HepG2 (cell line): ENCODE data around the gene MAP3K8. TPM values are rescaled to one million over a fixed set of nuclear protein-coding genes. Genes with fewer than 3 reads are reported as not detected.

Experiments
- ARNT2 ChIP-seq: sonication (generic); formaldehyde crosslinking; IDR thresholded peaks from 2 replicates; pipeline ENCODE4 v1.8.0; 2022; ENCODE audit warnings: mild to moderate bottlenecking, low read depth, missing genetic modification reagents, moderate library complexity
- HDAC6 ChIP-seq: fragments of 200-600 bp; sonication (generic); IDR thresholded peaks from 2 replicates; pipeline ENCODE4 v1.7.0; 2017; ENCODE audit warnings: mild to moderate bottlenecking, antibody characterized with exemption, low read length, low read depth
- JARID2 ChIP-seq: sonication (generic); formaldehyde crosslinking; IDR thresholded peaks from 2 replicates; pipeline ENCODE4 v1.8.1; 2023; ENCODE audit warnings: missing genetic modification reagents, inconsistent platforms; ENCODE audit not compliant: insufficient replicate concordance
- ZBTB7A ChIP-seq: sonication (generic); formaldehyde crosslinking; IDR thresholded peaks from 2 replicates; pipeline ENCODE4 v1.8.0; 2022; ENCODE audit warnings: mild to moderate bottlenecking, missing genetic modification reagents
- ZNF20 ChIP-seq: sonication (generic); formaldehyde crosslinking; IDR thresholded peaks from 2 replicates; pipeline ENCODE4 v1.4.0; 2020; ENCODE audit warnings: mild to moderate bottlenecking, moderate library complexity, missing genetic modification reagents
- ZNF232 ChIP-seq: sonication (generic); formaldehyde crosslinking; IDR thresholded peaks from 2 replicates; pipeline ENCODE4 v1.4.0; 2020; ENCODE audit warnings: missing genetic modification reagents, borderline replicate concordance
- ZNF678 ChIP-seq: sonication (generic); formaldehyde crosslinking; IDR thresholded peaks from 2 replicates; pipeline ENCODE4 v1.4.0; 2020; ENCODE audit warnings: mild to moderate bottlenecking, missing genetic modification reagents
- ZNF776 ChIP-seq: sonication (generic); formaldehyde crosslinking; IDR thresholded peaks from 2 replicates; pipeline ENCODE4 v1.4.0; 2020; ENCODE audit warnings: mild to moderate bottlenecking, missing genetic modification reagents
- polyA plus RNA-seq, 8 experiments: library from polyadenylated mRNA; depleted of rRNA in 3 of 8; stranded (reverse) in 7 of 8; unstranded in 1 of 8; fragments of >200 nt; fragmentation: Illumina TruSeq in 4 of 8; extraction: Trizol in 4 of 8; gene quantifications; 2 replicates each; pipeline versions ENCODE4 v1.2.1 to v1.2.3, GENCODE V29; 2011 to 2016; ENCODE audit warnings: low read depth in 4 of 8, missing spikeins in 1 of 8, mixed read lengths in 1 of 8; ENCODE audit not compliant: insufficient read depth in 1 of 8
- total RNA-seq, 5 experiments: library from RNA; depleted of rRNA; stranded (reverse); fragments of >200 nt; fragmentation: Illumina TruSeq; extraction: Trizol; gene quantifications; 2 replicates each; pipeline ENCODE4 v1.2.3, GENCODE V29; 2016; ENCODE audit warnings: low read depth in 1 of 5
- TF ChIP-seq, protein P1 (sequence below): sonication (generic); formaldehyde crosslinking; IDR thresholded peaks from 2 replicates; pipeline ENCODE4 v1.4.0; 2020; ENCODE audit warnings: missing genetic modification reagents, borderline replicate concordance
- TF ChIP-seq, protein P2 (sequence below): sonication (generic); formaldehyde crosslinking; IDR thresholded peaks from 2 replicates; pipeline ENCODE4 v1.4.0; 2020; ENCODE audit warnings: missing genetic modification reagents, mild to moderate bottlenecking, borderline replicate concordance
- TF ChIP-seq, protein P3 (sequence below): sonication (generic); formaldehyde crosslinking; conservative IDR thresholded peaks from 2 replicates; pipeline ENCODE4 v1.4.0; 2020; ENCODE audit warnings: missing genetic modification reagents
- TF ChIP-seq, protein P4 (sequence below): IDR thresholded peaks from 2 replicates; pipeline ENCODE4 v1.6.1; 2016; ENCODE audit warnings: missing genetic modification reagents, missing compliant biosample characterization
- TF ChIP-seq, protein P5 (sequence below), 2 experiments: IDR thresholded peaks; 2 replicates each; pipeline ENCODE4 v1.6.1; 2011 to 2012; ENCODE audit warnings: low read length in 2 of 2, borderline replicate concordance in 1 of 2, low read depth in 1 of 2, mild to moderate bottlenecking in 1 of 2, moderate library complexity in 1 of 2
- TF ChIP-seq, protein P6 (sequence below): sonication (generic); formaldehyde crosslinking; IDR thresholded peaks from 2 replicates; pipeline ENCODE4 v1.4.0; 2020; ENCODE audit warnings: mild to moderate bottlenecking, missing genetic modification reagents

The MAP3K8 gene
- total and polyA plus RNA-seq, 2 of the 13 experiments (the other 11 are each of a cell fraction or from before 2014, with no cell fraction given) = 19.3 to 37.9 TPM

DNA sequence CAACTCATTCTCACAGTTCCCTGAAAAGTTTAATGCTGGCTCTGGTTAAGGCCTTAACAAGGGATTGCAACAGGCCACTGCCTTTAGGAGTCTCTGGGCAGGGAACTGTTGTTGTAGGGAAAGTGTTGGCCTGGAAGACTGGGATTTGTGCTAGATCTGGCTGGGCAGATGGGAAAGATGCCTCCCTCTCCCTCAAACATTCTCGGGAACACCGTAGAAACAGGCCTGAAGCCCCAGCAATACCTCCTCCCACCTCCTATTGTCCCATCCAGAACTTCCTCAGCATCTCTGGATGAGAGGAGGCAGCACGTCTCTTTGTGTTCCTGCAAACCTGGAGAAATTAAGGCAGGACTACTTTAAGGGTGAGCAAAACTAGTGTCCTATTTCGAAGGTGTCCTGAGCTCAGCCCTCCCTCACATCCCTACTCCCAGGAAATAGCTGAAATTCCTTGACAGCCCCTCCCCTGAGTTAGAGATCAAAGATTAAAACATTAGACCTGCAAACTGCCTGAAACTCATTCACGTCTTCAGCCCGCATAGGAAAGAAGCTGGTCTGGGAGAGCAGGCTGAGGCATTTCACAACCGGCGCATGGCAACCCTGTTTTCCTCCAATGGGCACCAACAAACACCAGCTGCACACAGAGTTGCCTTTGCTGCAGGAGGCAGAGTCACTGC, 10.9 kb upstream of the MAP3K8 start (continued):
- TF ChIP-seq, protein P1, sequence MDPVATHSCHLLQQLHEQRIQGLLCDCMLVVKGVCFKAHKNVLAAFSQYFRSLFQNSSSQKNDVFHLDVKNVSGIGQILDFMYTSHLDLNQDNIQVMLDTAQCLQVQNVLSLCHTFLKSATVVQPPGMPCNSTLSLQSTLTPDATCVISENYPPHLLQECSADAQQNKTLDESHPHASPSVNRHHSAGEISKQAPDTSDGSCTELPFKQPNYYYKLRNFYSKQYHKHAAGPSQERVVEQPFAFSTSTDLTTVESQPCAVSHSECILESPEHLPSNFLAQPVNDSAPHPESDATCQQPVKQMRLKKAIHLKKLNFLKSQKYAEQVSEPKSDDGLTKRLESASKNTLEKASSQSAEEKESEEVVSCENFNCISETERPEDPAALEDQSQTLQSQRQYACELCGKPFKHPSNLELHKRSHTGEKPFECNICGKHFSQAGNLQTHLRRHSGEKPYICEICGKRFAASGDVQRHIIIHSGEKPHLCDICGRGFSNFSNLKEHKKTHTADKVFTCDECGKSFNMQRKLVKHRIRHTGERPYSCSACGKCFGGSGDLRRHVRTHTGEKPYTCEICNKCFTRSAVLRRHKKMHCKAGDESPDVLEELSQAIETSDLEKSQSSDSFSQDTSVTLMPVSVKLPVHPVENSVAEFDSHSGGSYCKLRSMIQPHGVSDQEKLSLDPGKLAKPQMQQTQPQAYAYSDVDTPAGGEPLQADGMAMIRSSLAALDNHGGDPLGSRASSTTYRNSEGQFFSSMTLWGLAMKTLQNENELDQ (CRISPR knock-in tag) = no peak
- no peak for TF ChIP-seq ZNF678 (CRISPR knock-in tag)
- no peak for TF ChIP-seq ZBTB7A (CRISPR knock-in tag)
- no peak for TF ChIP-seq ZNF776 (CRISPR knock-in tag)
- no peak for TF ChIP-seq ZNF20 (CRISPR knock-in tag)
- TF ChIP-seq JARID2 (CRISPR knock-in tag) = no peak
- TF ChIP-seq, protein P2, sequence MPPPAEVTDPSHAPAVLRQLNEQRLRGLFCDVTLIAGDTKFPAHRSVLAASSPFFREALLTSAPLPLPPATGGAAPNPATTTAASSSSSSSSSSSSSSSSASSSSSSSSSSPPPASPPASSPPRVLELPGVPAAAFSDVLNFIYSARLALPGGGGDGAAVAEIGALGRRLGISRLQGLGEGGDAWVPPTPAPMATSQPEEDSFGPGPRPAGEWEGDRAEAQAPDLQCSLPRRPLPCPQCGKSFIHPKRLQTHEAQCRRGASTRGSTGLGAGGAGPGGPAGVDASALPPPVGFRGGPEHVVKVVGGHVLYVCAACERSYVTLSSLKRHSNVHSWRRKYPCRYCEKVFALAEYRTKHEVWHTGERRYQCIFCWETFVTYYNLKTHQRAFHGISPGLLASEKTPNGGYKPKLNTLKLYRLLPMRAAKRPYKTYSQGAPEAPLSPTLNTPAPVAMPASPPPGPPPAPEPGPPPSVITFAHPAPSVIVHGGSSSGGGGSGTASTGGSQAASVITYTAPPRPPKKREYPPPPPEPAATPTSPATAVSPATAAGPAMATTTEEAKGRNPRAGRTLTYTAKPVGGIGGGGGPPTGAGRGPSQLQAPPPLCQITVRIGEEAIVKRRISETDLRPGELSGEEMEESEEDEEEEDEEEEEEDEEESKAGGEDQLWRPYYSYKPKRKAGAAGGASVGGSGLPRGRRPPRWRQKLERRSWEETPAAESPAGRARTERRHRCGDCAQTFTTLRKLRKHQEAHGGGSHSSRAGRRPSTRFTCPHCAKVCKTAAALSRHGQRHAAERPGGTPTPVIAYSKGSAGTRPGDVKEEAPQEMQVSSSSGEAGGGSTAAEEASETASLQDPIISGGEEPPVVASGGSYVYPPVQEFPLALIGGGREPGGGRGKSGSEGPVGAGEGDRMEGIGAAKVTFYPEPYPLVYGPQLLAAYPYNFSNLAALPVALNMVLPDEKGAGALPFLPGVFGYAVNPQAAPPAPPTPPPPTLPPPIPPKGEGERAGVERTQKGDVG (CRISPR knock-in tag) = no peak
- no peak for TF ChIP-seq ZNF232
- TF ChIP-seq, protein P3, sequence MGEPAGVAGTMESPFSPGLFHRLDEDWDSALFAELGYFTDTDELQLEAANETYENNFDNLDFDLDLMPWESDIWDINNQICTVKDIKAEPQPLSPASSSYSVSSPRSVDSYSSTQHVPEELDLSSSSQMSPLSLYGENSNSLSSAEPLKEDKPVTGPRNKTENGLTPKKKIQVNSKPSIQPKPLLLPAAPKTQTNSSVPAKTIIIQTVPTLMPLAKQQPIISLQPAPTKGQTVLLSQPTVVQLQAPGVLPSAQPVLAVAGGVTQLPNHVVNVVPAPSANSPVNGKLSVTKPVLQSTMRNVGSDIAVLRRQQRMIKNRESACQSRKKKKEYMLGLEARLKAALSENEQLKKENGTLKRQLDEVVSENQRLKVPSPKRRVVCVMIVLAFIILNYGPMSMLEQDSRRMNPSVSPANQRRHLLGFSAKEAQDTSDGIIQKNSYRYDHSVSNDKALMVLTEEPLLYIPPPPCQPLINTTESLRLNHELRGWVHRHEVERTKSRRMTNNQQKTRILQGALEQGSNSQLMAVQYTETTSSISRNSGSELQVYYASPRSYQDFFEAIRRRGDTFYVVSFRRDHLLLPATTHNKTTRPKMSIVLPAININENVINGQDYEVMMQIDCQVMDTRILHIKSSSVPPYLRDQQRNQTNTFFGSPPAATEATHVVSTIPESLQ (CRISPR knock-in tag) = no peak
- TF ChIP-seq, protein P4, sequence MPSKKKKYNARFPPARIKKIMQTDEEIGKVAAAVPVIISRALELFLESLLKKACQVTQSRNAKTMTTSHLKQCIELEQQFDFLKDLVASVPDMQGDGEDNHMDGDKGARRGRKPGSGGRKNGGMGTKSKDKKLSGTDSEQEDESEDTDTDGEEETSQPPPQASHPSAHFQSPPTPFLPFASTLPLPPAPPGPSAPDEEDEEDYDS (CRISPR knock-in tag) = peak; percentile 41; the same call in 1 of the 2 replicates
- TF ChIP-seq ARNT2 = no peak
- TF ChIP-seq, protein P5, sequence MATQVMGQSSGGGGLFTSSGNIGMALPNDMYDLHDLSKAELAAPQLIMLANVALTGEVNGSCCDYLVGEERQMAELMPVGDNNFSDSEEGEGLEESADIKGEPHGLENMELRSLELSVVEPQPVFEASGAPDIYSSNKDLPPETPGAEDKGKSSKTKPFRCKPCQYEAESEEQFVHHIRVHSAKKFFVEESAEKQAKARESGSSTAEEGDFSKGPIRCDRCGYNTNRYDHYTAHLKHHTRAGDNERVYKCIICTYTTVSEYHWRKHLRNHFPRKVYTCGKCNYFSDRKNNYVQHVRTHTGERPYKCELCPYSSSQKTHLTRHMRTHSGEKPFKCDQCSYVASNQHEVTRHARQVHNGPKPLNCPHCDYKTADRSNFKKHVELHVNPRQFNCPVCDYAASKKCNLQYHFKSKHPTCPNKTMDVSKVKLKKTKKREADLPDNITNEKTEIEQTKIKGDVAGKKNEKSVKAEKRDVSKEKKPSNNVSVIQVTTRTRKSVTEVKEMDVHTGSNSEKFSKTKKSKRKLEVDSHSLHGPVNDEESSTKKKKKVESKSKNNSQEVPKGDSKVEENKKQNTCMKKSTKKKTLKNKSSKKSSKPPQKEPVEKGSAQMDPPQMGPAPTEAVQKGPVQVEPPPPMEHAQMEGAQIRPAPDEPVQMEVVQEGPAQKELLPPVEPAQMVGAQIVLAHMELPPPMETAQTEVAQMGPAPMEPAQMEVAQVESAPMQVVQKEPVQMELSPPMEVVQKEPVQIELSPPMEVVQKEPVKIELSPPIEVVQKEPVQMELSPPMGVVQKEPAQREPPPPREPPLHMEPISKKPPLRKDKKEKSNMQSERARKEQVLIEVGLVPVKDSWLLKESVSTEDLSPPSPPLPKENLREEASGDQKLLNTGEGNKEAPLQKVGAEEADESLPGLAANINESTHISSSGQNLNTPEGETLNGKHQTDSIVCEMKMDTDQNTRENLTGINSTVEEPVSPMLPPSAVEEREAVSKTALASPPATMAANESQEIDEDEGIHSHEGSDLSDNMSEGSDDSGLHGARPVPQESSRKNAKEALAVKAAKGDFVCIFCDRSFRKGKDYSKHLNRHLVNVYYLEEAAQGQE (IDR thresholded peaks at IDR 0.05; ENCODE audit: borderline replicate concordance in 1 of 2, low read depth in 1 of 2, low read length in 2 of 2) = no peak
- TF ChIP-seq, protein P6, sequence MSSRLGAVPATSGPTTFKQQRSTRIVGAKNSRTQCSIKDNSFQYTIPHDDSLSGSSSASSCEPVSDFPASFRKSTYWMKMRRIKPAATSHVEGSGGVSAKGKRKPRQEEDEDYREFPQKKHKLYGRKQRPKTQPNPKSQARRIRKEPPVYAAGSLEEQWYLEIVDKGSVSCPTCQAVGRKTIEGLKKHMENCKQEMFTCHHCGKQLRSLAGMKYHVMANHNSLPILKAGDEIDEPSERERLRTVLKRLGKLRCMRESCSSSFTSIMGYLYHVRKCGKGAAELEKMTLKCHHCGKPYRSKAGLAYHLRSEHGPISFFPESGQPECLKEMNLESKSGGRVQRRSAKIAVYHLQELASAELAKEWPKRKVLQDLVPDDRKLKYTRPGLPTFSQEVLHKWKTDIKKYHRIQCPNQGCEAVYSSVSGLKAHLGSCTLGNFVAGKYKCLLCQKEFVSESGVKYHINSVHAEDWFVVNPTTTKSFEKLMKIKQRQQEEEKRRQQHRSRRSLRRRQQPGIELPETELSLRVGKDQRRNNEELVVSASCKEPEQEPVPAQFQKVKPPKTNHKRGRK (CRISPR knock-in tag) = no peak
- TF ChIP-seq HDAC6 = no peak
